Measurements from ENCODE around the gene NTF3.

NTF3 gene

DNA sequence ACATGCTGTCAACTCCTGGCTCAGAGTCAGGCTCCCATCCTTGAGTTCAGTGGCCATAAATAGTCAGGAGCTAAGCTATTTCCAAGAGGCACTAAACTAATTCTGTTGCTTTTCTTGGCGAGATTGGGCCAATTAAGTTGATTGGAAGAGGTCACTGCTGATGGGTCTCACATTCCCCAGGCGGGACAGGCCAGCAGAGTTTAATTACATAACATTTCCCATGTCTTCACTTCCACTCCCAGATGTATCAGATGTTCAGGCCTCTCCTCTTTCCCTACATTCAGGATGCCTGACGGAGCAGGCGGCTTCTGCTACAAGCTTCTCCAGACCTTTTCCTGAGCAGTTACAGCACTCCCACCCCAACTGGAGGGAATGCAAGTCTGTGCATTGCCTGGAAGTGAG is 5.3 kb downstream of the NTF3 start:
- Histone ChIP-seq H3K4me1 (no peaks in the 10 kb centered on the region), H3K4me3 (ENCODE audit: low read depth, low read length) (no peak overlapping the region), H3K27me3 (peaks cover 61% of the 10 kb centered on the region), H3K9me3 (no peaks in the 10 kb centered on the region), H3K36me3 (no peaks in the 10 kb centered on the region)
- TF ChIP-seq, protein P1, sequence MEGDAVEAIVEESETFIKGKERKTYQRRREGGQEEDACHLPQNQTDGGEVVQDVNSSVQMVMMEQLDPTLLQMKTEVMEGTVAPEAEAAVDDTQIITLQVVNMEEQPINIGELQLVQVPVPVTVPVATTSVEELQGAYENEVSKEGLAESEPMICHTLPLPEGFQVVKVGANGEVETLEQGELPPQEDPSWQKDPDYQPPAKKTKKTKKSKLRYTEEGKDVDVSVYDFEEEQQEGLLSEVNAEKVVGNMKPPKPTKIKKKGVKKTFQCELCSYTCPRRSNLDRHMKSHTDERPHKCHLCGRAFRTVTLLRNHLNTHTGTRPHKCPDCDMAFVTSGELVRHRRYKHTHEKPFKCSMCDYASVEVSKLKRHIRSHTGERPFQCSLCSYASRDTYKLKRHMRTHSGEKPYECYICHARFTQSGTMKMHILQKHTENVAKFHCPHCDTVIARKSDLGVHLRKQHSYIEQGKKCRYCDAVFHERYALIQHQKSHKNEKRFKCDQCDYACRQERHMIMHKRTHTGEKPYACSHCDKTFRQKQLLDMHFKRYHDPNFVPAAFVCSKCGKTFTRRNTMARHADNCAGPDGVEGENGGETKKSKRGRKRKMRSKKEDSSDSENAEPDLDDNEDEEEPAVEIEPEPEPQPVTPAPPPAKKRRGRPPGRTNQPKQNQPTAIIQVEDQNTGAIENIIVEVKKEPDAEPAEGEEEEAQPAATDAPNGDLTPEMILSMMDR (IDR thresholded peaks at IDR 0.05; ENCODE audit: low read depth, low read length): no peak
- no peak for DNase-seq

DNA sequence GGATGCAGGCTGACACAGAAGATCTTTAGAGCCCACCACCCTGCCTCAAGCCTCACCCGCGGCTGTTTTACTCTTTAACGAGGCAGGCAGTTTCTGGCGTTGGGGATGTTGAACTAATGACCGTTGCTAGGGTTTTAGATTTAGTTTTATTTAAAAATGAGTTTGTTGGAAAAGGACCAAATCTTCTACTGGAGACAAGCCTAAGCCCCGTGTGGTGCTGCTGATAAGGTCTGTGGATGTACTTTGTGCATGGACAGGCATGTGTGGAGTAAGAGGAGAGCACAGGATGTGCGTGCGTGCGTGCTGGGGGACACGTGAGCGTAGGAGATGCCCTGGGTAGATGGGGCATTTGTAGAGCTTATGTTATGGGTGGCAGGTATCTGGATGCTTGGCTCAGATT is 5.7 kb downstream of the NTF3 start:
- Histone ChIP-seq H3K36me3 (no peaks in the 10 kb centered on the region), H3K4me1 (no peaks in the 10 kb centered on the region), H3K9me3 (no peaks in the 10 kb centered on the region), H3K4me3 (ENCODE audit: low read depth, low read length) (no peak overlapping the region), H3K27me3 (peaks cover 57% of the 10 kb centered on the region)
- TF ChIP-seq, protein P1 (IDR thresholded peaks at IDR 0.05; ENCODE audit: low read depth, low read length): no peak
- DNase-seq: no peak

DNA sequence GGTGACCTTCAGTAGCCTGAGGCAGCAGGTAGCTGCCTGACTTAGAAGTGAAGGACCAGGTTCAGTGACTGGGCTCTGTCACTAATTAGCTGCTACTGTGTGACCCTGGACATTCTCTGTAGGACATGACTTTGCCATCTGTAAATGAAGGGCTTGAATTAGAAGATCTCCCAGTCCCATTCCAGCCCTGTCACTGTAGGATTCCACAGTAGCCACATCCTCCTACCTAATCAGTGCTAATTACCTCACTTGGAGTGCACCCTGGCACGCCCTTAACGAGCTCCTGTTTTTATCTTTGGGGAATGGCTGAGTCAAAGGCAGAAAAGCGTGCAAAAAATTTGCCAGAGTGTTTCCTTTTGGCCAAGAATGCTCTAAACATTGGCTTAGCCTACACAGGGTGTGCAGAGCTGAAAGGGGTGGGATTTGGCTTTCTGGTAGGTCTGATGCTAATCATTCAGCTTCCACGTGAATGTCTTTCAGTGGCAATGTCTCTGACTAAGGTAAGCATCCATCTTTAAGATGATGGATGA is 6.8 kb downstream of the NTF3 start:
- H3K27me3 ChIP-seq: peaks cover 46% of the 10 kb centered on the region
- H3K36me3 ChIP-seq: no peaks in the 10 kb centered on the region
- H3K4me3 ChIP-seq (ENCODE audit: low read depth, low read length): no peak overlapping the region
- no peak for DNase-seq
- no peaks in the 10 kb centered on the region for H3K4me1 ChIP-seq
- TF ChIP-seq, protein P1 (IDR thresholded peaks at IDR 0.05; ENCODE audit: low read depth, low read length): no peak
- no peaks in the 10 kb centered on the region for H3K9me3 ChIP-seq

DNA sequence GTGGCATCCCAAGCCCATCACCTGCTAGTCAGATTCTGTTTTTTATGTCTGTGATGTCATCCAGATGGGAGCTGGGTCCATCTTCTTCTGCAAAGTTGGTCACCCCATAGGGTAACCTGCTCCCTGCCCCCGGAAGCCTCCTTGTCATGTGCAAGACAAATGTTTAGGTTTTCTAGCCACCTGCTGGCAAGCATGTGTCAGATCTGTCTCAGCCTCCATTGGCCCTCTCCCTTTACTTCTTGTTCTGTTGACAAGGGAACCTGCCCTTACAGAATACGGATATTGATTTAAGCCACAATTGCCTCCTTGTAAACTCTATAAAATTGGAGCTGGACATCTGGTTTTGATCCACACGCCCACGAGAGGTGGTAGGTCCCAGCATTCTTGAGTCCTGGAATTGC is 7.5 kb downstream of the NTF3 start:
- Histone ChIP-seq H3K4me1 (no peaks in the 10 kb centered on the region), H3K27me3 (peaks cover 40% of the 10 kb centered on the region), H3K36me3 (no peaks in the 10 kb centered on the region)

DNA sequence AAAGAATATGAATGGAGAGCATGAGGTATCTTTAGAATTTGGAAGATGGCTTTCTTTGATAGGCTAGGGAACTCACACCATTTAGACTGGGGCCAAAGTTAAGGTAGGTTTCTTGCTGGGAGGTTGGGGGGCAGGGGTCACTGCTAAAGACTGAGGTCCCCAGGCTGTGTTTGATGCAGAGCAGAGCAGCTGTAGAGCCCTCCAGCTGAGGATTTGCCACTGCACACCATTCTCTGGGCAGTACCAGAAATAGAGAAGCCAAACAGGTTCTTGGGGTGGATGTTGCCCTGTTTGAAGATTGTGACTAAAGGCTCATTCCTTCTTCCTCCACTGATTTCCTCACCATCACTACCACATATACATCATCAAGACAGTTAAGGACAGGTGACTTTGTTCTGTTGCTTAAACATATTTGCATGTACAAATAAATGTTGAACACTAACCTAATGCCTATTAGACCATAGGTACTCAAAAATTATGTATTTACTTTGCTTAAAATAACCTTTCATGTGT is 7.9 kb downstream of the NTF3 start:
- Histone ChIP-seq H3K27me3 (peaks cover 38% of the 10 kb centered on the region), H3K36me3 (no peaks in the 10 kb centered on the region), H3K4me3 (ENCODE audit: low read depth, low read length) (no peak overlapping the region), H3K4me1 (no peaks in the 10 kb centered on the region), H3K9me3 (no peaks in the 10 kb centered on the region)
- DNase-seq: no peak
- TF ChIP-seq, protein P1 (IDR thresholded peaks at IDR 0.05; ENCODE audit: low read depth, low read length): no peak

More for the DNA sequence above, 7.5 kb downstream of the NTF3 start:
- Histone ChIP-seq H3K4me3 (ENCODE audit: low read depth, low read length) (no peak overlapping the region), H3K9me3 (no peaks in the 10 kb centered on the region)
- TF ChIP-seq, protein P1 (IDR thresholded peaks at IDR 0.05; ENCODE audit: low read depth, low read length): no peak
- no peak for DNase-seq

DNA sequence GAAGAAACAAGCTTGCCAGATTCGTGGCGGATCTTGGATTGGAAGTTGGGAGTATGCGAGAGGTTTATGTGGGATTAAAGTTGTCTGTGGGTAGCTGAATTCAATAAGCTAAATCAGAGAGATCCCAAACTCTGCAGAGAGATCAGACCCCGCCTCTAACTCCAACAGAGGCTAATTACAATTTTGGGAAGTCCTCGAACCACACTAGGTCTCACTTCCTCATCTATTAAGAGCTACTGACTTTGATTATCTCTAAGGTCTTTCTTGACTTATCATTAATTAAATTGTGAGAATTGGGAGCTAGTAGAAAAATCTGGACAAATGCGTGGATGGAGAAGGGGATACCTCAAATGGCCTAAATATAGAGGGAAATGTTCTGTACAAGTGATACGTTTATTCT is 9.1 kb downstream of the NTF3 start:
- H3K4me3 ChIP-seq (ENCODE audit: low read depth, low read length): no peak overlapping the region
- no peaks in the 10 kb centered on the region for H3K4me1 ChIP-seq
- TF ChIP-seq, protein P1 (IDR thresholded peaks at IDR 0.05; ENCODE audit: low read depth, low read length): no peak
- H3K27me3 ChIP-seq: peaks cover 33% of the 10 kb centered on the region
- H3K9me3 ChIP-seq: no peaks in the 10 kb centered on the region
- no peaks in the 10 kb centered on the region for H3K36me3 ChIP-seq
- no peak for DNase-seq

All from BE2C (cell line).